RWPE2 (cell line): ENCODE measurements around the gene CENPA.
"Not testable (repeated sequence)": the region's sequence is repeated elsewhere in the genome, so short reads cannot be mapped to it uniquely, and the experiment has no call there.

Experiments used
- ATAC-seq: fragments of 200-7000 bp; cut with Tn5 transposase; 3 replicates; pipeline ENCODE4 v1.9.1; 2021; ENCODE audit warnings: low read depth
- DNase-seq: peaks from one replicate; pipeline ENCODE4 v3.0.0-alpha.2; 2020; ENCODE audit warnings: low spot score
- H3K27ac ChIP-seq: fragments of 450-650 bp; 2 replicates; pipeline ENCODE4 v1.5.1; 2017; ENCODE audit warnings: mild to moderate bottlenecking; ENCODE audit not compliant: poor library complexity, severe bottlenecking
- H3K27me3 ChIP-seq: fragments of 250-450 bp; sonication (Bioruptor Pico); 2 replicates; pipeline ENCODE4 v1.5.1; 2021; ENCODE audit warnings: mild to moderate bottlenecking, moderate library complexity; ENCODE audit not compliant: insufficient read depth, poor library complexity, severe bottlenecking
- H3K36me3 ChIP-seq: fragments of 250-450 bp; sonication (Bioruptor Pico); 2 replicates; pipeline ENCODE4 v1.5.1; 2020; ENCODE audit warnings: low read depth, mild to moderate bottlenecking, moderate library complexity
- H3K4me1 ChIP-seq: fragments of 250-450 bp; sonication (Bioruptor Pico); 2 replicates; pipeline ENCODE4 v1.5.1; 2021; ENCODE audit warnings: mild to moderate bottlenecking, moderate library complexity; ENCODE audit not compliant: insufficient read depth, poor library complexity, severe bottlenecking
- H3K4me3 ChIP-seq: fragments of 250-450 bp; sonication (Bioruptor Pico); 2 replicates; pipeline ENCODE4 v1.5.1; 2021; ENCODE audit warnings: mild to moderate bottlenecking, moderate library complexity; ENCODE audit not compliant: severe bottlenecking
- H3K9me3 ChIP-seq: fragments of 250-450 bp; sonication (Bioruptor Pico); 2 replicates; pipeline ENCODE4 v1.5.1; 2021; ENCODE audit warnings: mild to moderate bottlenecking, moderate library complexity; ENCODE audit not compliant: severe bottlenecking
- TF ChIP-seq, protein P1 (sequence below): fragments of 450-650 bp; IDR thresholded peaks from one replicate; pipeline ENCODE4 v1.5.1; 2017; ENCODE audit warnings: mild to moderate bottlenecking, moderate library complexity; ENCODE audit not compliant: poor library complexity, severe bottlenecking

CENPA gene

GRCh38 chr2:26784570-26785234 lies 1.2 kb upstream of the CENPA start:
- TF ChIP-seq, protein P1, sequence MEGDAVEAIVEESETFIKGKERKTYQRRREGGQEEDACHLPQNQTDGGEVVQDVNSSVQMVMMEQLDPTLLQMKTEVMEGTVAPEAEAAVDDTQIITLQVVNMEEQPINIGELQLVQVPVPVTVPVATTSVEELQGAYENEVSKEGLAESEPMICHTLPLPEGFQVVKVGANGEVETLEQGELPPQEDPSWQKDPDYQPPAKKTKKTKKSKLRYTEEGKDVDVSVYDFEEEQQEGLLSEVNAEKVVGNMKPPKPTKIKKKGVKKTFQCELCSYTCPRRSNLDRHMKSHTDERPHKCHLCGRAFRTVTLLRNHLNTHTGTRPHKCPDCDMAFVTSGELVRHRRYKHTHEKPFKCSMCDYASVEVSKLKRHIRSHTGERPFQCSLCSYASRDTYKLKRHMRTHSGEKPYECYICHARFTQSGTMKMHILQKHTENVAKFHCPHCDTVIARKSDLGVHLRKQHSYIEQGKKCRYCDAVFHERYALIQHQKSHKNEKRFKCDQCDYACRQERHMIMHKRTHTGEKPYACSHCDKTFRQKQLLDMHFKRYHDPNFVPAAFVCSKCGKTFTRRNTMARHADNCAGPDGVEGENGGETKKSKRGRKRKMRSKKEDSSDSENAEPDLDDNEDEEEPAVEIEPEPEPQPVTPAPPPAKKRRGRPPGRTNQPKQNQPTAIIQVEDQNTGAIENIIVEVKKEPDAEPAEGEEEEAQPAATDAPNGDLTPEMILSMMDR, result no peak
- Histone ChIP-seq H3K4me1 (peaks cover 6% of the 10 kb centered on the region), H3K4me3 (peak overlapping the region; percentile 75), H3K27ac (peak overlapping the region; percentile 47), H3K27me3 (no peaks in the 10 kb centered on the region), H3K36me3 (peaks cover 29% of the 10 kb centered on the region), H3K9me3 (no peaks in the 10 kb centered on the region)
- ATAC-seq, result no peak
- DNase-seq, result no peak

GRCh38 chr2:26786207-26787028 lies 562 bp downstream of the CENPA start:
- peaks cover 6% of the 10 kb centered on the region for H3K4me1 ChIP-seq
- H3K36me3 ChIP-seq, result peaks cover 38% of the 10 kb centered on the region
- ATAC-seq (peak; percentile 11), DNase-seq (no peak)
- H3K27me3 ChIP-seq, result no peaks in the 10 kb centered on the region
- H3K4me3 ChIP-seq, result peak overlapping the region; percentile 75
- H3K27ac ChIP-seq, result peak overlapping the region; percentile 47
- TF ChIP-seq, protein P1, result no peak
- H3K9me3 ChIP-seq, result peaks cover 2% of the 10 kb centered on the region

DNA sequence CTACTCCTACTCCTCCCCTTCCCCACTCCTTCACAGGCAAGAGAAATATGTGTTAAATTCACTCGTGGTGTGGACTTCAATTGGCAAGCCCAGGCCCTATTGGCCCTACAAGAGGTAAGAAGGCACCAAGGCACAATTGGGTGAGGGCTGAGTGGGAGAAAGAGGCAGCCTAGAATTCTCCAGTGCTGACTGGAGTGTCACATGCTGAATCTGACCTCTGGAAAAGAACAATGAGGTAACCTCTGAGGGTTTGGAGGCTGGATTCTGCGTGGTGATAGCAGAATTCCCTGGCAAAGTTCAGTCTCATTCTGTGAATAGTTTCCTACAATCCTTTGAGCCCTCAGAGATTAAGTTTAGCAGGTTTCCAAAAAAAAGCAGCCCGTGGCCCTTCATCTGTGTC lies 6.9 kb downstream of the CENPA start:
- no peaks in the 10 kb centered on the region for H3K27me3 ChIP-seq
- ATAC-seq (no peak), DNase-seq (no peak)
- H3K36me3 ChIP-seq, result peaks cover 90% of the 10 kb centered on the region
- TF ChIP-seq, protein P1, result no peak
- no peak overlapping the region for H3K27ac ChIP-seq
- no peak overlapping the region for H3K4me3 ChIP-seq
- no peaks in the 10 kb centered on the region for H3K4me1 ChIP-seq
- peaks cover 2% of the 10 kb centered on the region for H3K9me3 ChIP-seq

DNA sequence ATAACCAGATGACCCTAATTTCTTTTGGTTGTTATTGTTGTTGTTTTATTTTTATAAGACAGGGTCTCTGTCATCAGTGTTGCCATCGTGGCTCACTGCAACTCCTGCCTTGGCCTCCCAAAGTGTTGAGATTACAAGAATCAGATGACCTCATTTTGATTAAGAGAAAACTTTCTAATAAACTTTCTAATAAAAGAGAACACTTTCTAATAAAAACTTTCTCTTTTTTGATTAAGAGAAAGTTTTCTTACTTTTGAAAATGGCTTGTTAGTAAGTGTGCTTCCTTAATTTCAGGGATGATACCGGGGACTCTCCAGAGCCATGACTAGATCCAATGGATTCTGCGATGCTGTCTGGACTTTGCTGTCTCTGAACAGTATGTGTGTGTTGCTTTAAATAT lies 7.7 kb downstream of the CENPA start:
- Histone ChIP-seq H3K27me3 (no peaks in the 10 kb centered on the region), H3K27ac (no peak overlapping the region), H3K4me3 (no peak overlapping the region), H3K4me1 (no peaks in the 10 kb centered on the region), H3K36me3 (peaks cover 86% of the 10 kb centered on the region), H3K9me3 (peaks cover 2% of the 10 kb centered on the region)
- TF ChIP-seq, protein P1, result no peak
- DNase-seq (no peak), ATAC-seq (no peak)

GRCh38 chr2:26795135-26795534 lies 9.3 kb downstream of the CENPA start:
- H3K4me3 ChIP-seq, H3K4me1 ChIP-seq, ATAC-seq, H3K27ac ChIP-seq, H3K27me3 ChIP-seq, DNase-seq, H3K9me3 ChIP-seq: not testable (repeated sequence)
- peaks cover 81% of the 10 kb centered on the region for H3K36me3 ChIP-seq
